HG03565 (cell line): ENCODE measurements around the gene CFAP68.
"Not testable (repeated sequence)": the region's sequence is repeated elsewhere in the genome, so short reads cannot be mapped to it uniquely, and the experiment has no call there.

ENCODE experiments used
- ATAC-seq: cut with Tn5 transposase; IDR thresholded peaks from one replicate; pipeline ENCODE4 v1.9.1; 2021; ENCODE audit warnings: mild to moderate bottlenecking, moderate library complexity; ENCODE audit not compliant: unreplicated experiment

Gene CFAP68

DNA sequence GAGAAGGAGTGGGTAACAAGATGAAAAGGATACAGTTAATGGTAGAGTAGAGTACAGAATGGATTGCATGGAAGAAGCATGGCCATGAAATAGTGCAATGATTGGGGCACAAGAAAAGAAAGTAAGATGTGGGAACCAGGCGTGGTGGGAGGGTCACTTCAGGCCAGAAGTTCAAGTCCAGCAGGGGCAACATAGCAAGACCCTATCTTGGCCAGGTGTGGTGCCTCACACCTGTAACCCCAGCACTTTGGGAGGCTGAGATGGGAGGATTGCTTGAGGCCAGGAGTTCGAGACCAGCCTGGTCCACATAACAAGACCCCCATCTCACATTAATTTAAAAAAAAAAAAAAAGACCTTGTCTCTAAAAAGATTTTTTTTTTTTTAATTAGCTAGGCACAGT is 38.0 kb downstream of the CFAP68 start:
- no peak for ATAC-seq

DNA sequence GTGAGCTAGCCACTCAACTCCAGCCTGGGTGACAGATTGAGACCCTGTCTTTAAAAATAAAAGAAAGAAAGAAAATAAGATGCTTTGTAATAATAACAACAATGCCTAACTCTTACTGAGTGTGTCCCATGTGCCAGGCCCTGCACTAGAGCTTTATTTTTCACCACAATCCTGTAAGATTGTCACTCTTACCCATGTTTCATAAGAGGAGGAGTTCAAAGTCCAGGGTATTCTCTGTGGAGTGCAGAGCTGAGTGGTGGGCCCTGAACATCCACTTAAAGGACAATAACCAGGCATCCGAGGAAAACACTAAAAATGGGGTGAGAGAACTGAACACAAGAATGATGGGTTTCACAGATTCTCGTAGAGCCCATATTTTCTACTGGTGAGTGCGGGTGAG is 38.4 kb downstream of the CFAP68 start:
- ATAC-seq = no peak

DNA sequence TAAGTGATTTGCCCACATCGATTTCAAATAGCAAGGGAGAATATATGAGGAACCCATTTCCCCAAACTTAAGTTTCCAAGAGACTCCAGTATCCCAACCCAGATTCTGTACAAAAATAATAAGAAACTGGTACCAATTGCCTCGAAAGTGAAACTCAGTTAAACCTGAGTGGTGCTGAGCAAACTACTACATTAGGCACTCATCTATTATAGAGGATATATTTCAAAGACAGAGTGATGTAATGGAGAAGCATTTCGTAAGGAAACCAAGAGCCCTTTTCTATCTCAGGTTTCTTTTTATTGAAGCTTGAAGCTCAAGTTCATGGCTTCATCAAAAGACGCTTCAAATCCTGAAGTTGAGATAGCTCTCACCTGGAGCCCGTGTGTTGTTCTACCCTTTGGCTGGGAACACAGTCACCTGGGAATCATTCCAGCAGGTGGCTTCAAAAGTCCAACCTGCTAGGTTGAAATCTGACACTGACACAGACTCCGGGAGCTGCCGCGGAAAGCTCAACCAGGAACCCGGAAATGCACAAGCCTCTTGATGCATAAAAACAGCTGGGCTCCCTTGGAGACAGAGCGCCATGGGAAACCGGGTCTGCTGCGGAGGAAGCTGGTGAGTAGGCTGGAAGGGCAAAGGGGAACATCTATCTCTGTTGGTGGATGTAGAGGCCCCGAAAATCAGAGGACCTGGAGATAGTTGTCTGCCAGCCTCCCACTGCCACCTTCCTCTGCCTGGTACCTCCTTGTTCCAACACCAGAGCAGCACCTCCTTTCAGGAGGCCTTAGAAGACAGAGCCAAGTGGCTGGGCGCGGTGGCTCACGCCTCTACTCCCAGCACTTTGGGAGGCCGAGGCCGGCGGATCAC is 39.3 kb downstream of the CFAP68 start, which contains the start of gene C11orf52:
Gene C11orf52 (plus strand): TSS at position 524 of the 867 bp plus-strand sequence. CDS start 60 bp downstream, at position 584.
- ATAC-seq = no peak

DNA sequence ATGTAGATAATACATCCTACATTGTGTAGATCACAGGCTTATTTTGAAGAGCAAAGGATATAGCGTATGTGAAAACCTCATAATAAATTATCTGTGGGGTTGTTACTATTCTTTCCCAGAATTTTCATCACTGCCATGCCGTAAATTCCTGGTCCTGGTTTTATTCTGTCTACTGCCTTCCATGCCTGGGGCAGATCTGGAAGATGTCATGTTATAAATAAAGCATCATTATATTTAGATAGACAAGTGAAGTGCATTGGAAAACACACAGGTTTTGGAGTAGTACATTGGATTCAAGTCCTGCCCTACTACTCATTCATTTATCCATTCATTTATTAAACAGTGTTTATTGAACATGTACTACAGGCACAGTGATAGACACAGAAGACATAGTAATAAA is 41.6 kb downstream of the CFAP68 start:
- ATAC-seq = no peak

DNA sequence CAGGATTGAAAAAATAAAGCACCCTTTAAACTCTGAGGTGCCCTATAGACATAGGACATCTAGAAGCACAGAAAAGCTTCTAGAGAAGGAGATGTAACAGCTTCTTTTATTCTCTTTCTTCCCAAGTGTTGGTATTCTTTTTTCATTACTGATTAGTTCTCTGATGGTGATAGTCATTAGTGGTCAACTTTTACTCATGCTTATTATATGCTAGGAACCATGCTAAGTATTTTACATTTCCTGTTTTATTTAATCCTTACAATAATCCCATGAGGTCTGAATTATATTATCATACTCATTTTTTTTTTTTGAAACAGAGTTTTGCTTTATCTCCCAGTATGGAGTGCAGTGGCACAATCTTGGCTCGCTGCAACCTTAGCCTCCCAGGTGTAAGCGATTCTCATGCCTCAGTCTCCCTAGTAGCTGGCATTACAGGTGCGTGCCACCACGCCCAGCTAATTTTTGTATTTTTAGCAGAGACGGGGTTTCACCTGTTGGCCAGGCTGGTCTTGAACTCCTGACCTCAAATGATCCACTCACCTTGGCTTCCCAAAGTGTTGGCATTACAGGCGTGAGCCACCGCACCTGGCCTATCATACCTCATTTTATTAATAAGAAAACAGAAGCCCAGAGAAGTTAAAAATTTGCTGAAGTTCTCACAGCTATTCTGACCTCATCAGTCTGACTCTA is 42.3 kb downstream of the CFAP68 start:
- no peak for ATAC-seq

DNA sequence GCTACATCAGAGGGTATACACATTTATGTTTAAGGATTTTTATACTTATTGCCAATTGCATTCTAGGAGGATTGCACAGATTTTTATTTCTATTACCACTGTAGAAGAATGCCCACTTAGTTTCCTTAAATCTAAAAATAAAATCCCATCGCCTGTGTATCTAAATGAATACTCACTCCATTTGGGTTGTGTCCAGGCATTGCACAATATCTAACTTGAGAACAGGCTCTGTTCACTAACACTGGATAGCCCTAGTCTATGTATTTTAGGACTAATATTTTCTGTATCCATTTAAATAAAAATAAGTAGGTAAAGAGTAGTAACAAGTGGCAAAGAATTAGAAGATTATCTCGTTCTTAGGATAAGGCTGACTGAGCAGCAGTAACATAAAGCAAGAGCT is 43.5 kb downstream of the CFAP68 start:
- no peak for ATAC-seq

DNA sequence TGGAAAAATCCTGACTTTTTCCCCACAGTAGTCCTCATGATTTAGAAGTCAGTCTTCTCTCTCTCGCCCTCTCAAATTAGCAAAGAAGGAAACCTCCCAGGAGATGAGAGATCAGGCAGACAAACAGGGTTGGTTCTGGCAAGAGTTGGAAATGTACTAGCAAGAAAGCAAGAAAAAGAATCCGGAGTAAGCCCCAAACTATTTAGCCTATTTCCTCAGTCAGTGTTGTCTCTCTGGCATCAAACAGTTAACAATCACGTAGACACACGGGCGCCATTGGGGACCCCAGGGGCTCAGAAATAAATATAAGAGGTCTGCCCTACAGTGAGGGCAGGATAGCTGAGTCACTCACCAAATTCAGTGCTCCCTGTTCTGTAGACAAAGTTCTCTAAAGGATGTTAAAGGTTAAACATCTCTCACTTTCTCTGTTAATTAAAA is 44.0 kb downstream of the CFAP68 start:
- no peak for ATAC-seq

DNA sequence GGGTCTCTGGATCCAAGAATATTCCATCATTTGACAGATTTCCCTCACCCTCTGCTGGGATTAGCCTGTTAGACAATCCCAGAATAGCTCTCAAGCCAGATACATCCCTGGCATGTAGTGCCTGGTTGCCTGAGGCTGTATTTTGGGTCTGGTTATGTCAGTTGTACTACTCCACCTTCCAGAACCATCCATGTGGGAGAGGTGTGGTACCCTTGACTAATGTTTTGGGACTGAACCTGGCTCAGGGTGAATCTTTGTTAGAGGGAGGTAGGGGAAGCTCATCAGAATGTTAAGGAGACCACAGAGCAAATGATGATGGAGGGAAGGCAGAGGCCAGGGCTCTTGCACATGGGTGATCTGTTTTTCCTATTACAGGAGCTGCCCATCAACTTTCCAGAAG is 44.6 kb downstream of the CFAP68 start:
- ATAC-seq = no peak

DNA sequence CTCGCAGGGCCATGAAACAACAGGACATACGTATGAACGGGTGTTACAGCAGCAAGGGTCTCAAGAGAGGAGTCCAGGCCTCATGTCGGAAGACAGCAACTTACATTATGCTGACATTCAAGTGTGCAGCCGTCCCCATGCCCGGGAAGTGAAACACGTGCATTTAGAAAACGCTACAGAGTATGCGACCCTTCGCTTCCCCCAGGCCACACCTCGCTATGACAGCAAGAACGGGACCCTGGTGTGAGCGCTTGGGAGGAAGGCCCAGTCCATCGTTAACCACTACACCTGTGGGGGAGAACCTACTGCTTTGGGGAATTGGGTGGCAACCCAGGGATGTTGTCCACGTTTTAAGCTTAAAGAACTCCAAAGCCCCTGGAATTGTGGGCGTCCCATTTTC is 46.6 kb downstream of the CFAP68 start:
- no peak for ATAC-seq

DNA sequence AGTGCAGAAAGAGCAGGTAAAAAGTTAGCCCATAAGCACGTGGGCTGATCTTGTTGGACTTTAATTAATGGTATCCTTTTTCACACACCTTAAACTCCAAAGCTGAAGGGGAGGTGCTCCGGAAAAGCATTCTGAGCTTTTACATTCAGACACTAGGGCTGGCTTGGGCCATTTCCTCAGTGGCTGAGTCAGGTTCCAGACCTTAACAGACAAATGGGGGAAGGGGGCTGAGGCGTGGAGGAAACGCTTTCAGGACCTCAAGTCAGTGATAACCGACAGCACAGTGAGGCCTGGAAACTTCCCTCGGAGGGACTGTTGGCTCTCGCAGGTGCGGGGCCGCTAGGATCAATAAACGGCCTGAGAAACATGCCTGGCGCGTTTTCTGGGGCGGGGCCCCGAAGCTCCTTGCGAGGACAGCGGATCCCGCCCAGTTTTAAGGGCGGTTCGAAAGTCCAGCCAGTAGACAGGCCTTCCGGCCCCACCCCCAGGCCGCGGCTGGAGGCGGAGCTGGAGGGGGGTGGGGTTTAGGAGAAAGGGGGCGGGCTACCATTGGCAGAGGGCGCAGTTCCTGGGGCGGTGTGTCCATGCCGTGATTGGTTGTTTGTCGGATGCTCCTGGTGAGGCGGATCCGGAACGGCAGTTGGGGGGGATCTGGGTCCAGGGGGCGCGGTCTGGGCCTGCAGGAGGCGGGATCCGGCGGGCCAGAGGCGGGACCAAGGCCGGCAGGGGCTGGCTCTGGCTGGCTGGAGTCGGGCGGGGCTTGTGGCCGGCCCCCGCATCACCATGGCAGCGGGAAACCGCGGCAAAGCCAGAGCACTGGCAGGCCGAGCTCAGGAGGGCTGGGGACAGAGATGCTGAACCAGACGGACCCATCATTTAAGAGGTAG is 47.4 kb downstream of the CFAP68 start:
- ATAC-seq = peak; percentile 84

DNA sequence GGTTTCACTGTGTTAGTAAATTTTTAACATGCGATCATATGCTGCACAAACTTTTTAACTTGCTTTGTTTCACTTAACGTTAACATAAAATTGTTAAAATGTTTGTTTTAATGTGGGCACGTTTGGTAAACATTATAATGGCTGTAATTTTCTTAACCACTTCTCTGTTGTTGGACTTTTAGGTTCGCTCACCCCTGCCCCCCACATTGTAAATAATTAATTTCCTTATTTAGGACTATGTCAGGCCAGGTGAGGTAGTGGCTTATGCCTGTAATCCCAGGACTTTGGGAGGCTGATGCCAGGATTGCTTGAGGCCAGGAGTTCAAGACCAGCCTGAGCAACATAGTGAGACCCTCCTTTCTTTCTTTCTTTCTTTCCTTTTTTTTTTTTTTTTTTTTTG is 51.1 kb downstream of the CFAP68 start:
- ATAC-seq = no peak

DNA sequence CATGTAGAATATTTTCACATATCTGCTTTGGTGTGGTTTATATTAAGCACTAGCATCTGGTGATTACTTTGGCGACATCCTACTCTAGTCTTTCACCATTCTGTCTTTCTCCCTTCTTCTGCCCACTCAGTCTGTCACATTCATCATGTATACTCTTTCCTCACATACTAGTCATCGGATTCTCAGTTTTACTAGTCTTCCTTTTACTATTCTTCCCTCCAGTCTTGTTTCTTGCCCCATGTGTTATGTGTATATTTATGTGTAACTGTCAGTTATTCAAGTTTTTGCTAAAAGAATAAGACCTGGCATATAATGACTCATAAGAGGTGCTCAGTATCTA is 53.2 kb downstream of the CFAP68 start:
- ATAC-seq = no peak

DNA sequence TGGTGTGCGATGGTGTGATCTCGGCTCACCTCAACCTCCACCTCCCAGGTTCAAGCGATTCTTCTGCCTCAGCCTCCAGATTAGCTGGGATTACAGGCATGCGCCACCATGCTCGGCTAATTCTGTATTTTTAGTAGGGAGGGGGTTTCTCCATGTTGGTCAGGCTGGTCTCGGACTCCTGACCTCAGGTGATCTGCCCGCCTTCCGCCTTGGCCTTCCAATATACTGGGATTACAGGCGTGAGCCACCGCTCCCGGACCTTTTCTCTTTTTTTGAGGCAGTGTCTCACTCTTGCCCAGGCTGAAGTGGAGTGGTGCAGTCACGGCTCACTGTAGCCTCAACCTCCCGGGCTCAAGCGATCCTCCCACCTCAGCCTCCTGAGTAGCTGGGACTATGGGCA is 53.8 kb downstream of the CFAP68 start:
- not testable (repeated sequence) for ATAC-seq

DNA sequence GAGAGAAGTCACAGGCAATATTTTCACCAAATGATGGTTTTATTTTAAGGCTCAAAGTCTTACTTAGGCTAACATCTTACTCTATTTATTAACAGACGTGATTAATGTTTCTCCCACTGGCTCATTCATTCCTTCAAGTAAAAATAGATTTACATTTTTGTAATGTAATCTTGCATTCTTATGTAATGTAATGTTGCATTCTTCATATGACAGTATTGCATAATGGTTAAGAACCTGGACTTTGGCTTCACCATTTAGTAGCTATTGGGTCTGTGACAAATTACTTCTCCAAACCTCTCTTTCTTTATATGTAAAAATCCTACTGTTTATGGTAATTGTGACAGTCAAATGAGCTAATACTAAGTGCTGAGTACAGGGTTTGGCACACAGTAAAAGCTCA is 54.5 kb downstream of the CFAP68 start:
- no peak for ATAC-seq

DNA sequence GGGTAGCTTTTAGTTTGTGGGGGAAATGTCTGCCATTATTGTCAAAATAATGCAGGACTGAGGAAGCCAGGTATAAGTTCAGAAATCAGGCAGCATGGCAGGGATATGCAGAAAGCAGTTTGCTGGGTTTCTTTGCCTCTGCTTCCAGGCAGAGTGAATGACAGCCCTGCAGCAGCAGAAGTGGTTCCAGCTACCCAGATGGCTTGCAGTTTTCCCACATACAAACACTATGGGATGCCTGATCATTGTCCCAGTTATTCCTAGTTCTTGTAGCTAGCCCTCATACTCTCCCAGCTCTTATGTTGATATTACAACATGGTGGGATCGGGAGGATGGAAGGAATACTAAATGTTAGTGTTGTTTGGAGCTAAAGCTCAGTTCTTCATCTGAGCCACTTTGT is 55.0 kb downstream of the CFAP68 start:
- ATAC-seq = no peak
